Body of pancreas (tissue), 4 donors: ENCODE results near the gene SHROOM2.

Experiments used
- POLR2A ChIP-seq, 3 donors: fragments of 450-650 bp; IDR thresholded peaks; one replicate each; pipeline ENCODE4 v1.6.1; 2016; ENCODE audit warnings: antibody characterized with exemption in 3 of 3, mild to moderate bottlenecking in 2 of 3
- TF ChIP-seq, protein P1 (sequence below), 7 experiments: fragments of 450-650 bp in 4 of 7; fragments of 200-600 bp in 3 of 7; sonication (generic) in 3 of 7; IDR thresholded peaks; one replicate each; pipeline ENCODE4 v1.5.1; 2016 to 2019; ENCODE audit warnings: antibody characterized with exemption in 7 of 7

DNA sequence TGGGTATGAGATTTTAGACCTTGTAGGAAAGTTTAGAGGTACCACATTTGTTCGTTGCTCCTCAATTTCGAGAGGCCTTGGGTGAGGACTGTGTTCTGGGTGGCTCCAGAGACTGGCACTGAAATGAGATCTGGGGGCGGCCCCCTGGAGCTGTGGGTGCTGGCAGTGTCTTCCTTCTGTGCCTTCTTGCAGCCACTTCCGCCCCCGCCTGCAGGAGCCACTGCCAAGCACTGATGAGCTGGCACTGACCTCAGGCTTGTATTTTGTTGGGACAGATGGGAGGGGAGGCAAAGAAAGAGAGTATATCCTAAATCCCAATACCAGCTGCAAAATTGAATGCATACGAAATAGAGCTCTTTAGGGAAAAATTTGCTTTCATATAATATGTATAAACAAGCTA lies 116.4 kb downstream of the SHROOM2 start:
- TF ChIP-seq POLR2A (IDR thresholded peaks at IDR 0.05): no peak
- TF ChIP-seq, protein P1, sequence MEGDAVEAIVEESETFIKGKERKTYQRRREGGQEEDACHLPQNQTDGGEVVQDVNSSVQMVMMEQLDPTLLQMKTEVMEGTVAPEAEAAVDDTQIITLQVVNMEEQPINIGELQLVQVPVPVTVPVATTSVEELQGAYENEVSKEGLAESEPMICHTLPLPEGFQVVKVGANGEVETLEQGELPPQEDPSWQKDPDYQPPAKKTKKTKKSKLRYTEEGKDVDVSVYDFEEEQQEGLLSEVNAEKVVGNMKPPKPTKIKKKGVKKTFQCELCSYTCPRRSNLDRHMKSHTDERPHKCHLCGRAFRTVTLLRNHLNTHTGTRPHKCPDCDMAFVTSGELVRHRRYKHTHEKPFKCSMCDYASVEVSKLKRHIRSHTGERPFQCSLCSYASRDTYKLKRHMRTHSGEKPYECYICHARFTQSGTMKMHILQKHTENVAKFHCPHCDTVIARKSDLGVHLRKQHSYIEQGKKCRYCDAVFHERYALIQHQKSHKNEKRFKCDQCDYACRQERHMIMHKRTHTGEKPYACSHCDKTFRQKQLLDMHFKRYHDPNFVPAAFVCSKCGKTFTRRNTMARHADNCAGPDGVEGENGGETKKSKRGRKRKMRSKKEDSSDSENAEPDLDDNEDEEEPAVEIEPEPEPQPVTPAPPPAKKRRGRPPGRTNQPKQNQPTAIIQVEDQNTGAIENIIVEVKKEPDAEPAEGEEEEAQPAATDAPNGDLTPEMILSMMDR (IDR thresholded peaks at IDR 0.05): no peak
